ENCODE results near the gene COA8.

Gene COA8

GRCh38 chr14:103625356-103626095 is 62.8 kb downstream of the COA8 start:
- DNase-seq: peak; percentile 18

- DNase-seq: no peak
These were observed 63.5 kb downstream of the COA8 start for GRCh38 chr14:103626146-103626850.

GRCh38 chr14:103627073-103628025 is 64.6 kb downstream of the COA8 start:
- DNase-seq: no peak

- DNase-seq: peak; percentile 5
These were observed 65.5 kb downstream of the COA8 start for GRCh38 chr14:103628221-103628683.

GRCh38 chr14:103628684-103629502 is 66.1 kb downstream of the COA8 start, which contains the start of gene KLC1:
Gene KLC1 (plus strand): TSS chr14:103629211. CDS start chr14:103654565, 25,354 bp downstream.
- peak; percentile 40 for DNase-seq

- no peak for DNase-seq
These were observed 66.9 kb downstream of the COA8 start for GRCh38 chr14:103629503-103630121.

- no peak for DNase-seq
These were observed 67.8 kb downstream of the COA8 start for GRCh38 chr14:103630364-103631108.

- DNase-seq: no peak
These were observed 70.6 kb downstream of the COA8 start for GRCh38 chr14:103633391-103633790.

GRCh38 chr14:103634156-103634555 is 71.4 kb downstream of the COA8 start:
- no peak for DNase-seq

GRCh38 chr14:103638594-103638993 is 75.8 kb downstream of the COA8 start:
- no peak for DNase-seq
